AG04449 (cell line): ENCODE results near the gene TBX3.

ENCODE experiments used
- CTCF ChIA-PET: fragments of 350-600 bp; formaldehyde crosslinking; extraction: SDS; loops from one replicate; lab custom pipeline; 2021; ENCODE audit warnings: antibody characterized with exemption; lab: Yijun Ruan, JAX
- POLR2A ChIA-PET: fragments of 400-600, 350-600 bp; formaldehyde crosslinking; extraction: SDS; loops from one replicate; lab custom pipeline; 2020; ENCODE audit warnings: antibody characterized with exemption, inconsistent platforms; lab: Yijun Ruan, JAX
- DNase-seq: peaks from one replicate; pipeline ENCODE4 v3.0.0-alpha.2; 2010; ENCODE audit warnings: low read depth, low spot score
- H3K4me3 ChIP-seq: 2 replicates; pipeline ENCODE4 v1.5.1; 2011; ENCODE audit warnings: low read depth, mild to moderate bottlenecking, control low read depth, low read length
- TF ChIP-seq, protein P1 (sequence below): IDR thresholded peaks from one replicate; pipeline ENCODE4 v1.5.1; 2011; ENCODE audit warnings: mild to moderate bottlenecking, moderate library complexity, low read length, control low read depth, inconsistent platforms; ENCODE audit not compliant: insufficient read depth; ENCODE audit errors: missing control alignments

TBX3 gene

GRCh38 chr12:114676142-114676741 is 7.7 kb downstream of the TBX3 start:
- POLR2A ChIA-PET, result interaction anchor here (0.6 to 5.3 kb wide), 2 partner anchors 8 to 404 kb away, joined by 3 to 47 read pairs; partner anchors contain the start of gene TBX3
- CTCF ChIA-PET, result interaction anchor here (0.9 to 2.5 kb wide), 5 partner anchors 8 to 1242 kb away, joined by 3 to 8 read pairs (median 3); partner anchors contain the start of gene TBX3
- DNase-seq, result no peak
- H3K4me3 ChIP-seq, result no peak overlapping the region
- TF ChIP-seq, protein P1, sequence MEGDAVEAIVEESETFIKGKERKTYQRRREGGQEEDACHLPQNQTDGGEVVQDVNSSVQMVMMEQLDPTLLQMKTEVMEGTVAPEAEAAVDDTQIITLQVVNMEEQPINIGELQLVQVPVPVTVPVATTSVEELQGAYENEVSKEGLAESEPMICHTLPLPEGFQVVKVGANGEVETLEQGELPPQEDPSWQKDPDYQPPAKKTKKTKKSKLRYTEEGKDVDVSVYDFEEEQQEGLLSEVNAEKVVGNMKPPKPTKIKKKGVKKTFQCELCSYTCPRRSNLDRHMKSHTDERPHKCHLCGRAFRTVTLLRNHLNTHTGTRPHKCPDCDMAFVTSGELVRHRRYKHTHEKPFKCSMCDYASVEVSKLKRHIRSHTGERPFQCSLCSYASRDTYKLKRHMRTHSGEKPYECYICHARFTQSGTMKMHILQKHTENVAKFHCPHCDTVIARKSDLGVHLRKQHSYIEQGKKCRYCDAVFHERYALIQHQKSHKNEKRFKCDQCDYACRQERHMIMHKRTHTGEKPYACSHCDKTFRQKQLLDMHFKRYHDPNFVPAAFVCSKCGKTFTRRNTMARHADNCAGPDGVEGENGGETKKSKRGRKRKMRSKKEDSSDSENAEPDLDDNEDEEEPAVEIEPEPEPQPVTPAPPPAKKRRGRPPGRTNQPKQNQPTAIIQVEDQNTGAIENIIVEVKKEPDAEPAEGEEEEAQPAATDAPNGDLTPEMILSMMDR, result no peak

DNA sequence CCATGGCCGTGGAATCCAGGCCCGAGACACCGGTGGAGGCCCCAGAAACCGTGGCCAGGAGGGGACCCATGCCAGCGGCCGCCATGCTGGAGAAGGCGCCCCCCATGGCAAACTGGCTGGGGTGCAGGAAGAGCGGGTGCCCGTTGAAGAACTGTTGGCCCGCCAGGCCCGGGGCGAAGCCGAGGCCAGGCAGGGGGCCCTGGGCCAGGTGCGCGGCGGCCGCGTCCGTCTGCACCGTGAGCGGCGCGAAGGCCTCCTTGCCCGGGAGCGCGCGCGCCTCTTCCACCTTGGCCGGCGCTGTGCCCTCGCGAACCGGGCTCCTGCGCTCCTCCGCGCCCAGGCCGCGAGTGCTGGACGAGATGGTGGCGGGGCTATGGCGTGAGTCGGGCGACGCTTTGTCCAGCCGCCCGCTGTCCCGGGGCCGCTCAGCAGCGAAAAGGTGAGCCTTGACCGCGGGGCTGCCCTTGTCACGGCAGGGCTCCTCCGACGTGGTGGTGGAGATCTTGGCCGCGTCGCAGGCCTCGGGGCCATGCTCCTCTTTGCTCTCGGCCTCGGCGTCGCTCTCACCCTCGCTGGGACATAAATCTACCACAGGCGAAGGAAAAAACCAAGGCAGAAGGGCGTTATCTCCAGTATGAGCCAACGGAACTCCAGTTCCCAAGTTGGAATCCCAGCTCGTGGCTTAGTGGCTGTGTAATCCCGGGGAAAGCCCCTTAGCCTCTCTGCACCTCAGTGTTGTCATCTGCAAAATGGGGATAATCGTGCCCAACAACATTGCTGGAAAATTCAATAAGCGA is 9.5 kb downstream of the TBX3 start:
- POLR2A ChIA-PET, result interaction anchor here (5.3 kb wide), 1 partner anchor 10 kb away, joined by 47 read pairs; the partner anchor contains the start of gene TBX3
- no peak overlapping the region for H3K4me3 ChIP-seq
- no peak for DNase-seq
- CTCF ChIA-PET, result interaction anchor here (0.9 to 2.5 kb wide), 3 partner anchors 9 to 794 kb away, joined by 3 to 8 read pairs (median 3); partner anchors contain the start of gene TBX3
- TF ChIP-seq, protein P1, result no peak

DNA sequence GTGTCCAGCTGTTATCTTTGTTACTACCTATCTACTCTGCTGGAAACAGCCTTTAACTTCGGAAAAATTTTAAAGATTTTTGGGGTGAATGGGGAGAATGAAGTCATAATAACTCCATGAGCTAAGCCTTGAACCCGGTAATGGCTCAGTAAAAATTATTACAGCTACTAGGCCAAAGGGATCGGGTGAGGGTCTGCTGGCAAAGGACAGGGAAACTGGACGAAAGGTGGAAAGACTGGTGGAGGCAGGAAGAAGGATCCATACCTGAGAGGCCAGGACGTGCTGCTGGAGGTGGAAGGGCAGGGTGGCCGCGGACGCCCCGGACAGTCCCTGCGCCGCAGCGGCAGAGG is 10.1 kb downstream of the TBX3 start:
- H3K4me3 ChIP-seq, result no peak overlapping the region
- DNase-seq, result no peak
- TF ChIP-seq, protein P1, result no peak
- CTCF ChIA-PET, result interaction anchor here (0.9 to 5.4 kb wide), 4 partner anchors 9 to 1080 kb away, joined by 3 to 42 read pairs (median 4); partner anchors contain the start of gene TBX3
- POLR2A ChIA-PET, result interaction anchor here (1.0 to 5.3 kb wide), 2 partner anchors 8 to 10 kb away, joined by 4 to 47 read pairs; partner anchors contain the start of gene TBX3

GRCh38 chr12:114673169-114673833 is 10.7 kb downstream of the TBX3 start:
- TF ChIP-seq, protein P1, result no peak
- ChIA-PET CTCF (interaction anchor here (0.9 to 5.4 kb wide), 5 partner anchors 9 to 1080 kb away, joined by 3 to 42 read pairs (median 5); partner anchors contain the start of gene TBX3), POLR2A (interaction anchor here (1.0 to 5.3 kb wide), 2 partner anchors 9 to 11 kb away, joined by 4 to 47 read pairs; partner anchors contain the start of gene TBX3)
- no peak for DNase-seq
- H3K4me3 ChIP-seq, result no peak overlapping the region; the same call in 1 of the 2 replicates

- ChIA-PET CTCF (interaction anchor here (0.9 to 5.4 kb wide), 5 partner anchors 10 to 1245 kb away, joined by 3 to 42 read pairs (median 5); partner anchors contain the start of gene TBX3), POLR2A (interaction anchor here (1.0 to 5.3 kb wide), 2 partner anchors 9 to 11 kb away, joined by 4 to 47 read pairs; partner anchors contain the start of gene TBX3)
- H3K4me3 ChIP-seq, result no peak overlapping the region; the same call in 1 of the 2 replicates
- DNase-seq, result no peak
- TF ChIP-seq, protein P1, result no peak
Measured at GRCh38 chr12:114672817-114673168, 11.2 kb downstream of the TBX3 start.
